GM12891 (cell line): ENCODE data around the gene LIMS1.
"Not testable (repeated sequence)": the region's sequence is repeated elsewhere in the genome, so short reads cannot be mapped to it uniquely, and the experiment has no call there.

Experiments
- PAX5 ChIP-seq: IDR thresholded peaks from 2 replicates; pipeline ENCODE4 v1.6.1; 2011; ENCODE audit warnings: low read length, moderate library complexity, mild to moderate bottlenecking; ENCODE audit not compliant: insufficient read depth, severe bottlenecking
- POLR2A ChIP-seq: IDR thresholded peaks from 2 replicates; pipeline ENCODE4 v1.6.1; 2011; ENCODE audit warnings: low read depth, low read length, control low read depth
- POLR2AphosphoS5 ChIP-seq: IDR thresholded peaks from 2 replicates; pipeline ENCODE4 v1.6.1; 2011; ENCODE audit warnings: low read depth, low read length, control low read depth
- POU2F2 ChIP-seq: IDR thresholded peaks from 2 replicates; pipeline ENCODE4 v1.6.1; 2011; ENCODE audit warnings: low read depth, mild to moderate bottlenecking, control low read depth, low read length, moderate library complexity

DNA sequence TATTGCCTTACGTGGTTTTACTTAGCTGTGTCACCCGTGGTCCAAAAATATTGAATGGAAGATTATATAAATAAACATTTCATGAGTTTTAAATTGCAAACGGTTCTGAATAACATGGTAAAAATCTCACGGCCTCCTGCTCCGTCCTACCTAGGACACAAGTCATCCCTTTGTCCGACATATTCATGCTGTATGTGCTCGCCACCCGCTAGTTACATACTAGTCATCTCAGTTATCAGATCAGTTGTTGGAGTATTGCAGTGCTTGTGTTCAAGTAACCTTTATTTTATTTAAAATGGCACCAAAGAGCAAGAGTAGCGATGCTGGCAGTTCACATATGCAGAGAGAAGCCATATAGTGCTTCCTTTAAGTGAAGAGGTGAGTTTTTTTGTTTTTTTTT, 191.8 kb downstream of the LIMS1 start:
- TF ChIP-seq POLR2A, POLR2AphosphoS5, POU2F2, PAX5: not testable (repeated sequence)
